GM21447 (cell line): ENCODE data around the gene SCAPER.

Source experiments
- ATAC-seq: cut with Tn5 transposase; IDR thresholded peaks from one replicate; pipeline ENCODE4 v1.9.1; 2021; ENCODE audit not compliant: unreplicated experiment

The SCAPER gene

DNA sequence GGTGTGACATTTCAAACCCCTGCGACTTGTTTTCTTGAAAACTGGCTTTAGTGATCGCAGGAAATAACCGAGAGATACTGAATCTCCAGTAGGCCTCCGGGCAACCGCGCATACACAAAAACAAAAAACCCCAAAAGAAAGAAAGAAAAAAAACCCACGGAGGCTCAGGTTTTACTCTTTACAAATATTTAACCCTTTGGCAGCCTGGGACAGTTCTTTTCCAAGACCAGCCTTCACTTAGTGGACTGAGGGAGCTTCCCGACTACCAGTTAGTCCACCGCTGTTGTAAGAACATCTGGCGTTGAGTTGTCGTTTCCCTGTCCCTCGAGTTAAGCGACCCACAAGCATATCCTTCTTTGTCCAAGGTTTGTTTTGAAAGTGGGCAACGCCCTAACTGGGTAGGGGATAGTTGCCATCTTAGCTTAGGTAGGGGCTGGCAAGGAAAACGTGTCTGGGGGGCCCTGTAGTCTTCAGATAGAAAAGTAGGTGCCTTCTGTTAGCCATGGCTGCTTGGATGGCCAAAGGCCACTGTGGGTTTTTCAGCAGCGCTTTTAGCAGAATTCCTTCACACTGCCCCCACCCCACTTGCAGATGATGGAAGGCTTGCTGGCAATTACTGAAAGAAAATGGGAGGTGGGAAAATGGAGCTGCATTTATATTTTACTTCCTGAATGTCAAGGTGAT lies 561.7 kb downstream of the SCAPER start:
- no peak for ATAC-seq

DNA sequence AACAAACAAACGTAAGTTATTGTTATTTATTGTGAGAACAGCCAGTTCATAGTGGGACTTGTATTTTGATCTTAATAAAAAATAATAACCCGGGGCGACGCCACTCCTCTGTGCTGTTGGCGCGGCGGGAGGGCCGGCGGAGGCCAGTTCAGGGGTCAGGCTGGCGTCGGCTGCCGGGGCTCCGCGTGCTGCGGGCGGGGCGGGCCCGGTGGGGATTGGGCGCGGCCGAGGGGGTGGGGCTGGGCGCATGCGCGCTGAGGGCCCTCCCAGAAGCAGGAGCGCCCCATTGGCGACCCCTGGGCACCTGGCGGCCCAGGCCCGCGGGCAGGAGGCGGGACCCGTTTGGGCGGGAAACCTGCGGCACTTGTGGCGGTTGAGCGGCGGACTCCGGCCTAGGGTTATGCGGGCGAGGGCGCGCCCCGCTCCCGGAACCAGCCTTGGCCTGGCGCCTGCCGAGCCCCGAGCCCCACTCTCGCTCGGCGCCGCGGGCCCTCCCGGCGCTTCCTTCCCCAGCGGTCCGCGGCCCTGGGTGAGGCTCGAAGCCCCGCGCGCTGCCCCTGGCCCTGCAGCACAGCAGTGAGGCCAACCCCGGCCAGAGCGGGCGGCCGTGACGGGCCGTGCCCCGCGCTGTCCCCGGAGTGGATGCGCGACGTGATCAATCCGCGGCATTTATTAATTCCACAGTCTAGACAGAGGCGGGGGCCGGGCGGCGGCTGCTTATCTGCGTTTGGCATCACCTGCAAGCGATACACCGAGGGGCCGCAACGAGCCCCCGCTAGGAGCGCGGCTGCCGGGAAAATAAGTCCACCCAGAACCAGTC lies 562.5 kb downstream of the SCAPER start:
- no peak for ATAC-seq

DNA sequence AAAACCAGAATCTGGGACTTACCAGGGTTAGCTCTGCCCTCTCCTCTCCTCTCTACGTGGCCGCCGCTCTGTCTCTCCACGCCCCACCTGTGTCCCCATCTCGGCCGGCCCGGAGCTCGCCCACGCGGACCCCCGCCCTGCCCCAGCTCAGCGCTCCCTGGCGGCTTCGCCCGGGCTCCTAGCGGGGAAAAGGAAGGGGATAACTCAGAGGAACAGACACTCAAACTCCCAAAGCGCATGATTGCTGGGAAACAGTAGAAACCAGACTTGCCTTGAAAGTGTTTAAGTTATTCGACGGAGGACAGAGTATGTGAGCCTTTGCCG lies 563.1 kb downstream of the SCAPER start:
- ATAC-seq: no peak

DNA sequence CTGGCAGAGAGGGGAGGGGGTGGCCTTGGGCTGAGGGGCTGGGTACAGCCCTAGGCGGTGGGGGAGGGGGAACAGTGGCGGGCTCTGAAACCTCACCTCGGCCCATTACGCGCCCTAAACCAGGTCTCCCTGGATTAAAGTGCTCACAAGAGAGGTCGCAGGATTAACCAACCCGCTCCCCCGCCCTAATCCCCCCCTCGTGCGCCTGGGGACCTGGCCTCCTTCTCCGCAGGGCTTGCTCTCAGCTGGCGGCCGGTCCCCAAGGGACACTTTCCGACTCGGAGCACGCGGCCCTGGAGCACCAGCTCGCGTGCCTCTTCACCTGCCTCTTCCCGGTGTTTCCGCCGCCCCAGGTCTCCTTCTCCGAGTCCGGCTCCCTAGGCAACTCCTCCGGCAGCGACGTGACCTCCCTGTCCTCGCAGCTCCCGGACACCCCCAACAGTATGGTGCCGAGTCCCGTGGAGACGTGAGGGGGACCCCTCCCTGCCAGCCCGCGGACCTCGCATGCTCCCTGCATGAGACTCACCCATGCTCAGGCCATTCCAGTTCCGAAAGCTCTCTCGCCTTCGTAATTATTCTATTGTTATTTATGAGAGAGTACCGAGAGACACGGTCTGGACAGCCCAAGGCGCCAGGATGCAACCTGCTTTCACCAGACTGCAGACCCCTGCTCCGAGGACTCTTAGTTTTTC lies 563.6 kb downstream of the SCAPER start:
- ATAC-seq: no peak

DNA sequence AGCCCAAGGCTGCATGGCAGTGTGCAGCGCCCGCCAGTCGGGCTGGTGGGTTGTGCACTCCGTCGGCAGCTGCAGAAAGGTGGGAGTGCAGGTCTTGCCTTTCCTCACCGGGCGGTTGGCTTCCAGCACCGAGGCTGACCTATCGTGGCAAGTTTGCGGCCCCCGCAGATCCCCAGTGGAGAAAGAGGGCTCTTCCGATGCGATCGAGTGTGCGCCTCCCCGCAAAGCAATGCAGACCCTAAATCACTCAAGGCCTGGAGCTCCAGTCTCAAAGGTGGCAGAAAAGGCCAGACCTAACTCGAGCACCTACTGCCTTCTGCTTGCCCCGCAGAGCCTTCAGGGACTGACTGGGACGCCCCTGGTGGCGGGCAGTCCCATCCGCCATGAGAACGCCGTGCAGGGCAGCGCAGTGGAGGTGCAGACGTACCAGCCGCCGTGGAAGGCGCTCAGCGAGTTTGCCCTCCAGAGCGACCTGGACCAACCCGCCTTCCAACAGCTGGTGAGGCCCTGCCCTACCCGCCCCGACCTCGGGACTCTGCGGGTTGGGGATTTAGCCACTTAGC lies 564.3 kb downstream of the SCAPER start:
- no peak for ATAC-seq

DNA sequence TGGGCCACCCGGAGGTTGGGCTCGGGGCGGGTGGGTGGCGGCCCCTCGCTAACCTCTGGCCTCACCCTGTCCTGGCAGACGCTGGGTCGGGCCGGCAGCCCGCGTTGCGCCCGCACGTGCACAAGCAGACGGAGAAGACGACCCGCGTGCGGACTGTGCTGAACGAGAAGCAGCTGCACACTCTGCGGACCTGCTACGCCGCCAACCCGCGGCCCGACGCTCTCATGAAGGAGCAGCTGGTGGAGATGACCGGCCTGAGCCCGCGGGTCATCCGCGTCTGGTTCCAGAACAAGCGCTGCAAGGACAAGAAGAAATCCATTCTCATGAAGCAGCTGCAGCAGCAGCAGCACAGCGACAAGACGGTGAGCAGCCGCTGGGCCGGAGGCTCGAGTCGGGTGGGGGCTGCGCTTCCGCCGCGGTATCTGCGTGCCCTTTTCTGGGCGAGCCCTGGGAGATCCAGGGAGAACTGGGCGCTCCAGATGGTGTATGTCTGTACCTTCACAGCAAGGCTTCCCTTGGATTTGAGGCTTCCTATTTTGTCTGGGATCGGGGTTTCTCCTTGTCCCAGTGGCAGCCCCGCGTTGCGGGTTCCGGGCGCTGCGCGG lies 564.8 kb downstream of the SCAPER start:
- no peak for ATAC-seq

DNA sequence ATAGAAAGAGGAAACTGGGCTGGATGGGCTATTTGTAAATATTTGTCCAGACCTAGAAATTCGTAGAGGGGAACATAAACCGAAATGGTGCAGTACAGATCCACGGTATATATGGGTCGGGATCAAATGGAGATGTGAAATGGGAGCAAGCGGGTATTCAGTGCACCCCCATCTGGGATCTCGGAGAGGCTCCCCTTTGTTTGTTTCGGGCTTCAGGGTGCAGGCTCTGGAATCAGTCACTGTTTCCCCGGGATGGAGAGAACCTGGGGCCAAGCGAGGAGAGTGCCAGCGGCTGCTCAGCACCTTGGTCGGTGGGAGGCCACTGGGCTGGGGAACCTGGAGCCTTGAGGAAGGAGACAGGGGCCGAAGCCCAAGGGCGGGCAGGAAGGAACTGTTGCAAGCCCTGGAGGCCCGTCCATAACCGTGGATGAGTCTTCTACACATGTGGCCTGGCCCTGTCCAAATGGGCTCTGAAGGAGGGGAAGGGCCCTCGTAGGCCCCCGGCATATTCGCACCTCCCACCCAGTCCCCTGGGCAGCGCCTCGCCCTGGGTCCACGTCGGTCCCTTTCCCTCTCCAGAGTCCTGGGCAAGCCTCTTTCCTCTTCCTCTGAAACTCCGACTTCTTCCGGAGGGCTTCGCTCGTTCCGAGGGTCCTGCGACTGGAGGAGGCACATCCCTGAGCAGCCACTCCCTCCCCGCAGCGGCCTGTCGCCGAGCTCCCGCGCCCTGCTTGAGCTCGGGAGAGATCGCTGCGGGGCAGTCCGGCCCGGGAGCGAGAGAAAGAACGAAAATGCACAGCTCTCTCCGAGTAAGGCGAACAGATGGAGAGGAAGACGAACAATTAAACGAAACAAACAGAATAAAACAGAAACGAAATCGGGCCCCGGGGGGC lies 565.6 kb downstream of the SCAPER start:
- ATAC-seq: no peak

DNA sequence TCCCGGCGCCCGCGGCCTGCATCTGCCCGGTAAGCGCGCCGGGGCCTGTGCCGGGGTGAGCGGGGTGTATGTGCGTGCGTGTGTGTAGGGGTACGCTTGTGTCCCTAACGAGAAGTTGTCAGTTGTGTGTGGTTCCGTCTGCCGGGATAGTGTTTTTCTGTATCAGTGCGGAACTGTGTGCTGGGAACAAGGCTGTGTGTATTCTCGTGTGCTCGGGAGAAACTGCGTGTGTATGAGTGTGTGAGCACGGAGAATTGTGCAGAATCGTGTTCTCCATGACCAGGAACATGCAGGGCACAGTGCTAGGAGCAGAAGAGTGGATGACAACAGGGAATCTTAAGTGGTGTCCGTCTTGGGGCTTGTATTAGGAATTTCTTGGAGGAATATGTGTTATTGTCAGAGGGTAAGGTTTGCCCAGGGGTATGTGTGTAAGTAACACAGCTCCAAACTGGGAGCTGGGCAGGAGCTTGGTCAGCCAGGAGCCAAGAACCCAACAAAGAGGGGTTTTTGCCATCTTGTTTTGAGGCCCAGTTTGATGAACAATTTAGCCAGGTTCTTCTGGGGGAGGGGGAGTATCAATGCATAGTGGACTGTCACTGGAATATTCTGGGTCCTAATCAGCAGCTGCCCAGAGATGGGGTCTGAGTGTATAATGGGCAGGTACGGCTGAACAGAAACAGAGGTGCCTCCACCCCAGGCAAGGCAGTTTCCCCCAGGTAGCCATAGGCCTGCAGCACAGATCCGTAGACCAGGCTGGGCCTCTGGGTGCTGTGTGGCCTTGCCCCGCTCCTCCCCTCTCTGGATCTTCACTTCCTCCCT lies 566.4 kb downstream of the SCAPER start:
- ATAC-seq: no peak

DNA sequence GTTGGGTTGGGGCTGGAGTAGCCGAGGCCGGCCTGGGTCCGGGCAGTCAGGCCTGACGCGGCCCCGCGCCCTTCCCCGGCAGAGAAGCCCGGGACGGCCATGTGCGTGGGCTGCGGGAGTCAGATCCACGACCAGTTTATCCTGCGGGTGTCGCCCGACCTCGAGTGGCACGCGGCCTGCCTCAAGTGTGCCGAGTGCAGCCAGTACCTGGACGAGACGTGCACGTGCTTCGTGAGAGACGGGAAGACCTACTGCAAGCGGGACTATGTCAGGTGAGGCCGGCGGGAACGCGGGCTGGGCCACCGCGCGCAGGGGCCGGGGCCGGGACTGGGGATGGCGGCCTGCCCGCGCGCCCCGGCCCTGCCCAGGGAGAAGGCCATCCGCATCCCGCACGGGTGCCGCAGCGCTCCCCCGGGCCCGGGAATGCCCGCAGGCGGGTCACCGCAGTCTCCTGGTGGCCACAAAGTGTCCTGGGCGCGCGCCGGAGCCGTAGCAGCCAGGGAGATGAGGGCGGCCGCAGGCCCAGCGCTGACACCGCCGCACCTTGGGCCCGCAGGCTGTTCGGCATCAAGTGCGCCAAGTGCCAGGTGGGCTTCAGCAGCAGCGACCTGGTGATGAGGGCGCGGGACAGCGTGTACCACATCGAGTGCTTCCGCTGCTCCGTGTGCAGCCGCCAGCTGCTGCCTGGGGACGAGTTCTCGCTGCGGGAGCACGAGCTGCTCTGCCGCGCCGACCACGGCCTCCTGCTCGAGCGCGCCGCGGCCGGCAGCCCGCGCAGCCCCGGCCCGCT lies 567.2 kb downstream of the SCAPER start:
- no peak for ATAC-seq

DNA sequence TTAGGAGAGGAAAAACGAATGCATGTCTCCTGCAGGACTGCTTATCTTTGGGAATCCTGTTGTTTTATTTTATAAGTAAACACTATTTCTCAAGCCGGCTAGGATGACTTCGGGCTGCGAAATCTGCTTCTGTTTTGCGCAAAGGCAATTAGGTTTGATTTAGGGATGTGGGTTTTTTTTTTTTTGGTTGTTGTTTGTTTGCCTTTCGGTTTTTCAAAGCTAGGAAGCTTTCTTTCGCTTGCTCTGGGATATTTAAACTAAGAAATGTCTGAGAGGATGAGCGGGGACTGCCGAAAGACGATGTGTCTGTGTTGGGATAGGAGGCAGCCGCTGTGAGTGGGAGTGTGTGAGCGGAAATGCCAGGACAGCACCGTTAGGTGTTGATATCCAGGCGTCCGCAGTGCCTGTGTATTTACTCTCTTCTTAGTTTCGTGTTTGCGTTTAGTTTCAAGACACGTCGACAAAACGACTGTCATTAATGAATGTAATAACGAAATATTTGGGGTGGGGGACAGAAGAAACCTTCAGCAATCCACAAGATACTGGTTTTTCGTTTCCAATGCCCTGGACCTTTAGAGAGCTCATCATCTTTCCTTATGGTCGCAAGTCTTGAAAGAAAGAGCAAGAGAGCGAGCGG lies 568.0 kb downstream of the SCAPER start:
- no peak for ATAC-seq

DNA sequence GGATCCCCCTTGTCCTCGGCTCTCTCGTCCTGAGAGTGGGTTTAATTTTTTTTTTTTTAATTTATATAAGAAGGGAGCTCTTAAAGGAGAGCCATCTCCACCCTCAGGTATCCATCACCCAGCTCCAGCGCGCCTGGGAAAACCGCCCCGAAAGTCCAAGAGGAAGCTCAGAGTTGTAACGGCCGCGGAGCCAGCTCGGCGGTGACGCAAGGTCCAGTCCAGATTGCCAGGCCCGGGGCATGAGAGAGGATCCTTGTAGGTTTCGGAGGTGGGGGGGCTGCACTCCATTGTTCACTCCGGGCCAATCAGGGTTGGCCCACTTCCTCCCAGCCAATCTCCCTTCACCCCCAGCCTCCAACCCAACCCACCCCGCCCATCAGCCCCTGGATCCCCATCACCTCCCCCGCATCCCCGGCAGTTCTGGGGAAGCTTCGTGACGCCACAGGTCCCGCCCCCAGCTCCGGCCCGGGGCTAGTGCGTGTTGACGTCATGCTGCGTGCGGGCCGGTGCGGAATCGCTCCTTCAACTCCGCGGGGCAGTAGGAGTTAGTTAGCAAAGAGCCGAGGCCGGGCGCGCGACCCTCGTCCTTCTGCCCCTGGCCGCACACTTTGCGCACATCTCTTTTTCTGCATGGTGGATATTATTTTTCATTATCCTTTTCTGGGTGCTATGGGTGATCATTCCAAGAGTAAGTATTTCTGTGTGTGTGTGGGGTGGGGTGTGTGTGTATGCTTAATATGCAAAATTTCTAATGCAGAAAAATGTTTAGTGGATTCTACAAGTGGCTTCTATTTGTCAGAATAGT lies 568.7 kb downstream of the SCAPER start, which contains the start of gene ISL2:
Gene ISL2 (plus strand): TSS at position 520 of the 805 bp plus-strand sequence. CDS start 111 bp downstream, at position 631.
- ATAC-seq: peak; percentile 52

DNA sequence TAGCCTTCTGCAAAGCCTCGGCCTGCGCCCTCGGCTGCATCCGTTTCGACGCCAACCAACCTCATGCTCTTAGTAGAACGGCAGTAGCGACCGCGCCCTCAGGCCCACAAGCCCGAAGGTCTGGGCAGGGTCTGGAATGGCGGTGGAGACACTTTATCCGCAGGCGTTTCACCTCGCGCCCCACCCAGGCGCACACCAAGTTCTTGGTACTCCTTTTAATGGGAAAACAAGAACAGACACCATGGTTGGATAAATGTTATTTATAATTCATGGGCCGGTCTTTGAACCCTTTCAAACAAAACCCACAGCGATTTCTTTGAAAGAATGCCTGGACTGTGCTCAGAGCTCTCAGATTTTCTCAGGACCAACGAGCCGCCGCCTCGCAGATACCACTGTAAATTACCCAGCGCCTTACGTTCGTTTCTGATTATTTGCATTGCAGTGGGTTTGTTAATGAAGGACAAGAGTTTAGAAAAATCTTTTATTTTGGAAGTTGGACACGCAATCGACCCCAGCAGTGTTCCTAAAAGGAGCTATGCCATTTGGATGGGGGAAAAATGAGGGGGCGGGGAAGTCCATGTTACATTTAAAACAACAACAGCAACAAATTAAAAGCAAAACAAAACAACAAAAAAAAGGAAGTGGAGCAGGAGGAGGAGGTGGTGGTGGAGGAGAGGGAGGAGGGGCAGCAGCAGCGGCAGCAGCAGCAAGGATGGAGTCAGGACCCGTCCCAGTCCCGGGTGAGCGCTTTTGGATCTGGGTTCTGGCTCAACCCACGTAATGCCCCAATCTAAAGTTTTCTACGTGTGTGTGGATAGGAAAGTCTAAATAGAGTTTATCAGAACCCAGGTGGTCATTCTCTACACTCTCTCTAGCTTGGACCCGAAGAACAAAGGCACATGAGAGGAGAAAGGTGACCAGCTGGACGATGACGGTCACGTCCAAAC lies 569.6 kb downstream of the SCAPER start:
- ATAC-seq: no peak

DNA sequence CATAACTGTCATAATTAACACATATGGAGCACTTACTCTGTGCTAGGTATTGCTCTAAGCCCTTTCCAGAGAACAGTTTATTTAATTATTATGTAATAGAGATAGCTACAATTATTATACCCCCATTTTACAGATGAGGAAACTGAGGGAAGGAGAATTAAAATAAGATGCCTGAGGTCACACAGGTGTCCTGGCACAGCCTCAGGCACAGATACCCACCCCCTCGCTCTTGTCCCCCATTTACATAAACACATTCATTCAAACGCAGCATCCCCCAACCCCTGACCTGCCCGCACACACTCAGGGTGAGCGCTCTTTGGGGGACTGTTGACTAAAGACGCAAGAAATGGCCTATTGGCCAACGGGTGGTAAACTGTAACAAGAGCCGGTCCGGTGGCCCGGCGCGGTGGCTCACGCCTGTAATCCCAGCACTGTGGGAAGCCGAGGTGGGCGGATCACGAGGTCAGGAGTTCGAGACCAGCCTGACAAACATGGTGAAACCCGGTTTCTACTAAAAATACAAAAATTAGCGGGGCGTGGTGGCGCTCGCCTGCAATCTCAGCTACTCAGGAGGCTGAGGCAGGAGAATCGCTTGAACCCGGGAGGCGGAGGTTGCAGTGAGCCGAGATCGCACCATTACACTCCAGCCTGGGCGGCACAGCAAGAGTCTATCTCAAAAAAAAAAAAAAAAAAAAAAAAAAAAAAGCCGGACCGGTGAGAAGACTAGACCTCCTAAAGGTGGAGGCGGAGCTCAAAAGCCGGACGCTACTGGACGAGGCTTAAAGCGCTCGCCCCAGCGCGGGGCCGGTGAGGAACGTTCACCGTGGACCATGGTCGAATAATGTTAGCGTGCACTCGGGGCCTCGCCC lies 570.5 kb downstream of the SCAPER start:
- no peak for ATAC-seq

DNA sequence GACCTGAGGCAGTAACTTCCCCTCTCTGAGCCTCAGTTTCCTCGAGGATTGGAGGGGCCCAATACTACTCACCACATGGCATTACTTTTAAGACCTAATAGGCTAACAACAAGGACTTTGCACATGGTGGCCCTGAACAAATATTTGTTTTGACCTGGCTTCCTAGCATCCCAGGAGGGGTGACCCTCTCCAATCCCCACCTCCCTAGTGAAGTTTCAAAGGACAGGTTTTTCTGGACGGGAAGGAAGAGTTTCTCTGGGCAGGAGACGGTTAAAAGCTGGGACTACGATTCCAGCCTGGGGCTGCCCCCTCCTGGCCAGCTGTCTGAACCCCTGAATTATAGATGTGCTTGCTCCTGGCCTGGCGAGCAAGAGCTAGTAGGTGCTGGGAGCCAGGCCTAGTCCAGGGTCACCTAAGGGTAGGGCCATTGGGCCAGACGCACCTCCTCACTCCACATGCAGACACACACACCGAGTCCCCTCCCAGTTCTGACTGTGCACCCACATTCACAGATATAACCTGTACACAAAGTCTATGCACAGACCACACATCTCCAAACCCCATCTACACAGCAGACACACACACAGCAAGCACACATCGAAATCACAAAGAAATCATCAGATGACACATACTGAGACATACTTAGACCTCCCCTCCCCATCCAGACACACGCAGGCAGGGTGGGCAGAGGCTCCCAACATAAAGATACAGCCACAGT lies 571.3 kb downstream of the SCAPER start:
- ATAC-seq: no peak

DNA sequence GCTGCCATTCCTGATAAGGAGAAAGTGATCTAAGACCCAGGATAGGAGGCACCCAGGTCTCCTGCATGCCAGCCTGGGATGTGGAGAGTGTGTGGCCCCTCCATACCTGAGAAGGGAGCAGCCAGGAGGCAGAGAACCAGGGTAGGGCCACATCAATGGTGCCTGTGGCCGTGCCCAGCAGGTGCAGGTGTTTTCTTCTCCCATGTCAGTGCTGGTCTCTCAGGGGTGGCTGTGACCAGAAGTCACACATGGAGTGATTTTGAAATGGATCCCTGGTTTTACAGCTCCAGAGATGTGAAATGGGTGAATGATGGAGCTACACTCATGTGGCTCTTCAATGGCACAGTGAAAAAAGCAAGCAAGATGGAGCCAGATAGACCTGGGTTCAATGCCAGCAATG lies 571.8 kb downstream of the SCAPER start:
- no peak for ATAC-seq
